GM19240 (cell line): Measurements from ENCODE around the gene ECE2.
"Not testable (repeated sequence)": the region's sequence is repeated elsewhere in the genome, so short reads cannot be mapped to it uniquely, and the experiment has no call there.

Experiments
- DNase-seq: peaks from one replicate; pipeline ENCODE4 v3.0.0; 2011; ENCODE audit warnings: low spot score; ENCODE audit not compliant: insufficient read length

Gene ECE2

DNA sequence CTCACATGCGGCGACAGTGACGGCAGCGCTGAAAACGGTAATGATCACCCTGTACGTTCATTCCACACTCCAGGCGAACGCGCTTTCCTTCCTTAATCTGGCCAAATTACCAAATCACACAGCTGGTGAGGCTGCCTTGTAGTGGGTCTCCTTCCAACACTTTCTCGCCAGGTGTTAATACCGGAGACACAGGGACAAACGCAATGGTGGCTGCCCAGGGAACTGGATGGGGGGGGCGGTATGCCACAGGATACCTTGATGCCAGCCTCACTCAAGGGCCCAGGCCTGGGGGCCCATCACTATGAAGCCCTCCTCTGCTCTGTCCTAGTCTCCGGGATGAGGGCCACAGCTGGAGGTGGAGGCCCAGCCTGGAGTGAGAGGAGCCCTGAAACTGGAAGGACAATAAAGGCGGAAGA is 13.1 kb upstream of the ECE2 start:
- DNase-seq, result no peak

DNA sequence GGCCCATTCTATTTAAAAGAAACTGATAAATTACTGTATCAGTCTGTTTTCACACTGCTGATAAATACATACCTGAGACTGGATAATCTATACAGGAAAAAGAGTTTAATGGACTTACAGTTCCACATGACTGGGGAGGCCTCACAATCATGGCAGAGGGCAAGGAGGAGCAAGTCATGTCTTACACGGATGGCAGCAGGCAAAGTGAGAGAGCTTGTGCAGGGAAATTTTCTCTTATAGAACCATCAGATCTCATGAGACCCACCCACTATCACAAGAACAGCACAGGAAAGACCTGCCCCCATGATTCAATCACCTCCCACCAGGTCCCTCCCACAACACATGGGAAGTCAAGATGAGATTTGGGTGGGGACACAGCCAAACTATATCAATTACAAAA is 8.6 kb upstream of the ECE2 start:
- DNase-seq, result not testable (repeated sequence)

DNA sequence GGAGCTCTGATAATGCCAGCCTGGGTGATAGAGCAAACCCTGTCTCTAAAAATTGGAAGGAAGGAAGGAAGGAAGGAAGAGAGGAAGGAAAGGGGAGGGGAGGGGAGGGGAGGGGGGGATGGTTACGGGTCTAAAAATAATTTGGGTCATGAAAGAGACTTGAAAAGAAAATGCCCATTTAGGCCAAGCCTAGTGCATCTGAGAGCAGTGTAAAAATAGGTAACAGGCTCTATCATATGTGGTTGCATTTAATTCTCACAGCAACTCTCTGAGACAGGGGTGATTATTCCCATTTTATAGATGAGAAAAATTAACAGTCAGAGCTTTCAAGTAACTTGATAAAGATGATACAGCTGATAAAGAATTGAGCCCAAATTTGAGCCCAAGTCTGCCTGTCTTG is 3.6 kb upstream of the ECE2 start:
- no peak for DNase-seq

DNA sequence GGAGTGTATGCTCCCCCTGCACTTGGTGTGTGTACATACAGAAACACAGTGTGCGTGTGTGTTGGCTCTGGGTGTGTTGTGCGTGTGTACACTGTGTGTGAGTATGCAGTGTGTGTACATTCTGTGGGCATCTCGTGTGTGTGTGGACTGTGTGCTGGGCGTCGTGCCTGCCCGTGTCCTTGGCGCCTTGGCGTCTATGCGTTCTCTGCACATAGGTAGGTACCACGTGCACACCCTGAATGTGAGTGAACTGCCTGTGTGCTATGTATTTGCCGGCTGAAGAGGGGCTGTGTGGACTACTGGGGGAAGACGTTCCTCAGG is 481 bp upstream of the ECE2 start:
- no peak for DNase-seq

DNA sequence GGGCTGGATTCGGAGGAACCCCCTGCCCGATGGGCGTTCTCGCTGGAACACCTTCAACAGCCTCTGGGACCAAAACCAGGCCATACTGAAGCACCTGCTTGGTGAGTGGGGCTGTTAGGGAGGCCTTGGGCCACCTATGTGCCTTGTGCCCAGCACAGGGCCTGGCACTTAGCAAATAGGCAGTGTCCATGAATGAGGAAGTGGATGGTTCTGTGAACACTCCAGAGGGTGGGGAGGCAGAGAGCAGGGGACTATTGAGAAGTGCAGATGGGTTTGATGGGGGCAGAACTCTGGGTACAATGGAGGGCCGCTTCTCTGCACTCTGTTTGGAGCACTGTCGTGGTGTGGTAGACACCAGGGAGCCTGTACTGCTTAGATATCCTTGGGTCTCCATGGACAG is 1.5 kb downstream of the ECE2 start:
- DNase-seq, result no peak

GRCh38 chr3:184282941-184283340 is 7.1 kb downstream of the ECE2 start:
- no peak for DNase-seq

GRCh38 chr3:184283681-184284080 is 7.9 kb downstream of the ECE2 start:
- no peak for DNase-seq

DNA sequence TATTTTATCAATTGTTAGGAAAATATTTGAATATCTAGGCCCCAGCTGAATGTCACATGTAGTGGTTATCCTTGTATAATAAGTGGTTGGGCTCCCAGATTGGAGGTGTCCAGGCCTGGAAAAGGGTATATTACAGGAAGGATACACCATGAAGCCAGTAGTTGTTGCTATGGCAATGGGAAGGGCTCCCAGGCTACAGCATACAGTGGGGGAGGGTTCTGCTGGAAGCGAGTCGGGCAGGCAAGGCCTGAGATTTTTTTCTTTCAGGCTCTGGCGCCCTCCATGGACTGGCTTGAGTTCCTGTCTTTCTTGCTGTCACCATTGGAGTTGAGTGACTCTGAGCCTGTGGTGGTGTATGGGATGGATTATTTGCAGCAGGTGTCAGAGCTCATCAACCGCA is 8.9 kb downstream of the ECE2 start:
- no peak for DNase-seq

DNA sequence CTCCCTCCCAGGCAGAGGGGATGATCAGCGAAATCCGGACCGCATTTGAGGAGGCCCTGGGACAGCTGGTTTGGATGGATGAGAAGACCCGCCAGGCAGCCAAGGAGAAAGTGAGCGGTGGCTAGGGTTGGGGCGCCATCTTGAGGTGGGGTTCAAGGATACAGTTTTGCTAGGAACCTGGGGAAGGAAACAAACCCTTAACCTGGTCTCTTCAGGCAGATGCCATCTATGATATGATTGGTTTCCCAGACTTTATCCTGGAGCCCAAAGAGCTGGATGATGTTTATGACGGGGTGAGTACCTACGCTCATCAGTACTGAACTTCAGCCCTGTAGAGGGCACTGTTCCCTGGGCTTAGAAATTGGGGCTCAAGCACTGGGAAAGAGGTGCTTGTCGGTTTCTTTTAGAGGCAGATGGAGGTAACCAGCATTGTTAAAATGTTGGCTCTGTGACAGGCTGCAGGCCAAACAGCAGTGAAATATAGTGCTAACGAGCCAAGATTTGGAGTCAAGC is 13.7 kb downstream of the ECE2 start:
- DNase-seq, result peak; percentile 61

GRCh38 chr3:184290331-184290730 is 14.5 kb downstream of the ECE2 start:
- DNase-seq, result no peak

DNA sequence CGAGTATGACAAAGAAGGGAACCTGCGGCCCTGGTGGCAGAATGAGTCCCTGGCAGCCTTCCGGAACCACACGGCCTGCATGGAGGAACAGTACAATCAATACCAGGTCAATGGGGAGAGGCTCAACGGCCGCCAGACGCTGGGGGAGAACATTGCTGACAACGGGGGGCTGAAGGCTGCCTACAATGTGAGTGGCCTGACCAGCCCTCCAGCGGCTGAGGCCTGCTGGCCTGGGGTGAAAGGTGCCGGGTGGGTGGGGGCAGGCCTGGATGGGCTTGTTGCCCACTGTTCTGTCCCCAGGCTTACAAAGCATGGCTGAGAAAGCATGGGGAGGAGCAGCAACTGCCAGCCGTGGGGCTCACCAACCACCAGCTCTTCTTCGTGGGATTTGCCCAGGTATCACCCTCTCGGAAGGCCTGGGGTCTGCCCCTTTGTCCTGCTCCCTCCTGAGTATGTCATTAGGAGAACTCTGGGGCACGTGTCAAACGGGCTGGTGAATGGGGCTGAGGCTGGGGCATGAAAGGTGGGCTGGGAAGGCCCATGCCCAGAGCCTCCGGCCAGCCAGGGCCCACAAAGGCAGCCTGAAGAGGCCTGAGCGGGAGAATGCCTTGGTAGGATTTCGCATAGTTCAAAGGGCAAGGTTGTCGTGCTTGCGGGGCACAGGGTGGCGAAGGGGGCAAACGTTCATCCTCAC is 15.4 kb downstream of the ECE2 start:
- no peak for DNase-seq

- DNase-seq, result no peak
Measured at GRCh38 chr3:184291738-184292445, 16.1 kb downstream of the ECE2 start.

- DNase-seq, result no peak
Measured at GRCh38 chr3:184295771-184296170, 19.9 kb downstream of the ECE2 start.

DNA sequence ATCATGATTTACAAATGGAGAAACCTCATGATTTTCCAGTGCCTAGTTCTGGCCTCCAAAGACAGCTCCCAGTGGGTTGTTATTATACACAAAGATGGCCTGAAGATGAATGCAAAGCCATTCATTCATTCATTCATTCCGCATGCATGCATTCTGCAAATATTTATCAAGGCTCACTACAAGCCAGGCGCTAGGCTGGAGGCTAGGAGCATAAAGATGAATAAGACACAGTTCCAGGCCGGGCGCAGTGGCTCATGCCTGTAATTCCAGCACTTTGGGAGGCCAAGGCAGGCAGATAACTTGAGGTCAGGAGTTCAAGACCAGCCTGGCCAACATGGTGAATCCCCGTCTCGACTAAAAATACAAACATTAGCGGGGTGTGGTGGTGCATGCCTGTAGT is 20.8 kb downstream of the ECE2 start:
- DNase-seq, result no peak

- DNase-seq, result peak; percentile 96
Measured at GRCh38 chr3:184298759-184299487, 23.1 kb downstream of the ECE2 start, which contains the start of gene PSMD2. Gene PSMD2 (plus strand): TSS chr3:184299241. CDS start chr3:184299267, 26 bp downstream.

DNA sequence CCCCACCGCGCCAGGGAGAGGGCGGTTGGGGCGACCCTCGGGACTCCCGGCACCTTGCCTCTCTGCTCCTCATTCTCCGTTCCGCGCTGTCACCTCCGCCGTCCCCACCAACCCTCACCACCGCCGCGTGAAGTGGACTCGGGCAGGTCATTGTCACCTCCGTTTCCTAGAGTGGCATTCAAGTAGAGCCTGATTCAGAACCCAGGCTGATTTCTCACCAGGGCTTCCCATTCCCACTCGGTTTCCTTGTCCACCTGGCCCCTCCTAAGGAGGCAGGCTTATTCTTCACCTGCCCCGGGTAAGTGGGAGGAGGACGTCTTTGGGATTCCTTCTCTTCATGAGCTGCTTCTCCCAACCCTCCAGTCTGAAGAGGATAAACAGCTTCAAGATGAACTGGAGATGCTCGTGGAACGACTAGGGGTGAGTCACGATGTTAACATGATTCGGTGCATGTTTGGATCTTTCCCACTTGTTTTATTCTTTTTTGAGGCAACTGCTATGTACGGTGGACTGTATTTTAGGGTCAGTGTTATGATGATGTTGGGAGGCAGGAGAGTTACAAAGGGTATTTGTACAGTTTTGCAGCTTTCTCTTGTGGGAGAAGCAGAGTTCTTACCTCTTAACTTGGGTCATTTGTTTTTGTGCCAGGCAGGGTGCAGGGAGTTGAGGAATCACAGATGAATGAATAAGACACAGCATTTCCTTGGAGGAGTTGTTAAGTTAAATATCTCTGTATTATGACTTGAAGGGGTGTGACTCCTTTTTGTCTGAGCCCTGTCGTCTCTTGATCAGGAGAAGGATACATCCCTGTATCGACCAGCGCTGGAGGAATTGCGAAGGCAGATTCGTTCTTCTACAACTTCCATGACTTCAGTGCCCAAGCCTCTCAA is 23.9 kb downstream of the ECE2 start:
- no peak for DNase-seq

DNA sequence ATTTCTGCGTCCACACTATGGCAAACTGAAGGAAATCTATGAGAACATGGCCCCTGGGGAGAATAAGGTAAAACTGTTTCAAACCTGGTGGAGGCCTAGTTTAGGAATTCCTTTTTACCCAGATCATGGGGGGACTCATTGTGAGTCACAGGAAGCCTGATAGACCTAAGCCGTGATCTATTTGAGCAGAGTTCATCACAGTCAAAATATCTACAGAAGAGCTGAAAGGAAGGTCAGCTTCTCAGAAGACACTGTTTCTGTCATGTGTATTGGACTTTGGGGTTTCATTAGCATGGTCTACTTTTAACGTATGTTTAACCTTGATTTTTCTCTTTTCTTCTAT is 24.5 kb downstream of the ECE2 start:
- DNase-seq, result no peak

GRCh38 chr3:184305577-184305976 is 29.8 kb downstream of the ECE2 start:
- no peak for DNase-seq

GRCh38 chr3:184306341-184306972 is 30.6 kb downstream of the ECE2 start:
- DNase-seq, result no peak

DNA sequence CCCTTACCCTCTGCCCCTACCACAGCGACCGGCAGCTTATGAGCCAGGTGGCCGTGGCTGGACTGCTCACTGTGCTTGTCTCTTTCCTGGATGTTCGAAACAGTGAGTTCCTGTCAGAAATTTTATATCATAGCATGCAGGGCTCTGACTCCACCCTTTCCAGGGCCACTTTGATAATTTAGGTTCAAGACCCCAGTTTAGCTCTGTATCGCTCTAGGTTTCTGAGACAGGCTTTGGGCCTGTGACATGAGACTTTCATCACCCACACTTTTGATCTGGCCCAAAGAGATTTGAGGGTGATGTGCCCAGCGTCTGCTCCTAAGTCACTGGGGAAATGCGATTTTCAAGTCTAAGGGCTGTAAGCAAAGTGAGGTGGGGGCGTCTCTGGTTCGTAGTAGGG is 32.1 kb downstream of the ECE2 start:
- no peak for DNase-seq

GRCh38 chr3:184308744-184309143 is 32.9 kb downstream of the ECE2 start:
- no peak for DNase-seq
